GM10847 (cell line): Measurements from ENCODE around the gene INO80E.

ENCODE experiments used
- POLR2A ChIP-seq: IDR thresholded peaks from 2 replicates; pipeline ENCODE4 v1.6.1; 2011; ENCODE audit not compliant: insufficient read length; ENCODE audit errors: extremely low read depth

INO80E gene

GRCh38 chr16:29995911-29996765, at the start of gene INO80E:
TSS of gene INO80E (plus strand) at chr16:29996241. CDS start at chr16:29996311, 70 bp downstream.
- TF ChIP-seq POLR2A, result peak; percentile 65

- TF ChIP-seq POLR2A, result no peak
Measured at GRCh38 chr16:29947897-29948296, 48.1 kb upstream of the INO80E start.

- TF ChIP-seq POLR2A, result no peak
Measured at GRCh38 chr16:29950806-29951461, 45.1 kb upstream of the INO80E start.

GRCh38 chr16:29951625-29952365, 44.2 kb upstream of the INO80E start:
- no peak for TF ChIP-seq POLR2A

GRCh38 chr16:29958756-29959155, 37.3 kb upstream of the INO80E start:
- TF ChIP-seq POLR2A, result no peak

GRCh38 chr16:29959293-29959692, 36.7 kb upstream of the INO80E start:
- TF ChIP-seq POLR2A, result no peak

- no peak for TF ChIP-seq POLR2A
Measured at GRCh38 chr16:29961127-29961478, 34.9 kb upstream of the INO80E start.

GRCh38 chr16:29961479-29962343, 34.3 kb upstream of the INO80E start, which contains the start of gene TMEM219:
TSS of gene TMEM219 (plus strand) at chr16:29962079. CDS start at chr16:29963144, 1,065 bp downstream.
- peak; percentile 55 for TF ChIP-seq POLR2A

- no peak for TF ChIP-seq POLR2A
Measured at GRCh38 chr16:29962344-29962994, 33.6 kb upstream of the INO80E start.

GRCh38 chr16:29963021-29963743, 32.9 kb upstream of the INO80E start:
- no peak for TF ChIP-seq POLR2A

GRCh38 chr16:29968205-29968604, 27.8 kb upstream of the INO80E start:
- no peak for TF ChIP-seq POLR2A

GRCh38 chr16:29971304-29971703, 24.7 kb upstream of the INO80E start:
- no peak for TF ChIP-seq POLR2A

- TF ChIP-seq POLR2A, result no peak
Measured at GRCh38 chr16:29972500-29972899, 23.5 kb upstream of the INO80E start.

GRCh38 chr16:29972992-29973383, 23.1 kb upstream of the INO80E start:
- TF ChIP-seq POLR2A, result no peak
